ENCODE data around the gene USP22. TPM values are rescaled to one million over a fixed set of nuclear protein-coding genes. Genes with fewer than 3 reads are reported as not detected.

Gene USP22
- total and polyA plus RNA-seq, 2 of the 8 experiments (the other 6 are each of a cell fraction or from before 2014, with no cell fraction given), result 221 to 316 TPM

DNA sequence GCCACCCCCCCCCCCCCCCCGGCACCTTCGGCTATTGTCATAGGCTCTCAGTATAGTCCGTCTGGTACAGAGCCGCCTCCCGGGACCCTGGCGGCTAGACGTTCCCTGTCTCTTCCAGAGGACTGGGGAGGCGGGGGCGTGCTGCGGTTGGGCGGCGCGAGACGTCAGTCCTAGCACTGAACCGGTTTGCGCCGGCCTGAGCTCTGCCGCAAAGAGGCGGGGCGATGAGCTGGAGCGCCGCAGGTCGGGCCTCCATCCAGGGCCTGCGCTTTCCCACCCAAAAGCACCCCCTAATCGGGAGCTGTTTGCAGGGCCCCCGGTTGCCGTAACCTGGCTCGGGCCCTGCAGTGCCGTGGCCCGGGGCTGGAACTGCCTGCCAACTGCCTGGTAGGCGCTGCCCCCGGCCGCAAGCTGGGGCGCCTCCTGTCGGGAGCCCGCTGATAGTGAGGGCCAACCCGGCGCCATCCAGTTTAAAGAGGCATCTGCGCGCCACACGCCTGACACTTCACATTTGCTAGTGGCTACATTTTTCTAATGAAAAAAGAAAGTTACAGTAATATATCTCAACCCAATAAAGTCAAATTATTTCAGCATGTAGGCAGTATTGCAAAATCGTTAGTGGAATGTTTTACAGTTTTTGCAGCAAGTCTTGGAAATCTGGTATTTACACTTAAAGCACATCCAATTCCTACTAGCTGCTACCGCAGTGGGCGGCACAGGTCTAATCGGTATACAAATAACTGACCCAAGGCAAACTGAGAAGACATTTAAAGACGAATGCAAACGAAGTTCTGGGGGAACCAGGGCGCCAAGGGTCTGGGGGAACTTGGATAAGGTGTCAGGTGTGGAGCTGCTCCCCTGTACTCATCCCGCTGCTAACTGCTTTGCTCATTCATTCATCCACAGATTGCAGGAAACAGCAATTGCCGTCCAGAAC is 753 bp upstream of the USP22 start (continued):
- TF ChIP-seq, protein P1, sequence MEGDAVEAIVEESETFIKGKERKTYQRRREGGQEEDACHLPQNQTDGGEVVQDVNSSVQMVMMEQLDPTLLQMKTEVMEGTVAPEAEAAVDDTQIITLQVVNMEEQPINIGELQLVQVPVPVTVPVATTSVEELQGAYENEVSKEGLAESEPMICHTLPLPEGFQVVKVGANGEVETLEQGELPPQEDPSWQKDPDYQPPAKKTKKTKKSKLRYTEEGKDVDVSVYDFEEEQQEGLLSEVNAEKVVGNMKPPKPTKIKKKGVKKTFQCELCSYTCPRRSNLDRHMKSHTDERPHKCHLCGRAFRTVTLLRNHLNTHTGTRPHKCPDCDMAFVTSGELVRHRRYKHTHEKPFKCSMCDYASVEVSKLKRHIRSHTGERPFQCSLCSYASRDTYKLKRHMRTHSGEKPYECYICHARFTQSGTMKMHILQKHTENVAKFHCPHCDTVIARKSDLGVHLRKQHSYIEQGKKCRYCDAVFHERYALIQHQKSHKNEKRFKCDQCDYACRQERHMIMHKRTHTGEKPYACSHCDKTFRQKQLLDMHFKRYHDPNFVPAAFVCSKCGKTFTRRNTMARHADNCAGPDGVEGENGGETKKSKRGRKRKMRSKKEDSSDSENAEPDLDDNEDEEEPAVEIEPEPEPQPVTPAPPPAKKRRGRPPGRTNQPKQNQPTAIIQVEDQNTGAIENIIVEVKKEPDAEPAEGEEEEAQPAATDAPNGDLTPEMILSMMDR (IDR thresholded peaks at IDR 0.05; ENCODE audit: control extremely low read depth in 1 of 3, insufficient read depth in 1 of 3, low read depth in 1 of 3, low read length in 3 of 3), result peak; percentile 59 to 77 (median 74)
- TF ChIP-seq, protein P2, sequence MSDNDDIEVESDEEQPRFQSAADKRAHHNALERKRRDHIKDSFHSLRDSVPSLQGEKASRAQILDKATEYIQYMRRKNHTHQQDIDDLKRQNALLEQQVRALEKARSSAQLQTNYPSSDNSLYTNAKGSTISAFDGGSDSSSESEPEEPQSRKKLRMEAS (IDR thresholded peaks at IDR 0.05), result peak; percentile 65
- TF ChIP-seq BCL11A (IDR thresholded peaks at IDR 0.05; ENCODE audit: low read depth in 2 of 2, low read length in 2 of 2), result no peak
- TF ChIP-seq KDM4A (IDR thresholded peaks at IDR 0.05; ENCODE audit: low read depth, low read length, severe bottlenecking), result no peak
- TF ChIP-seq SP2 (IDR thresholded peaks at IDR 0.05; ENCODE audit: low read length), result no peak

Data from H1 (cell line).